OCI-LY3 (cell line): ENCODE measurements around the gene TXNL1.

Source experiments
- H2AFZ ChIP-seq: fragments of 200-600, 300-600 bp; shearing (Covaris generic); 2 replicates; pipeline ENCODE4 v1.6.0; 2014; ENCODE audit warnings: antibody characterized with exemption, low read depth, low read length
- H3K27ac ChIP-seq: fragments of 200-600, 300-600 bp; sonication (generic); 2 replicates; pipeline ENCODE4 v1.5.1; 2014; ENCODE audit warnings: mild to moderate bottlenecking, low read length, moderate library complexity, mixed read lengths
- H3K27me3 ChIP-seq: fragments of 200-600, 300-600 bp; sonication (generic); 2 replicates; pipeline ENCODE4 v1.6.1; 2014; ENCODE audit warnings: low read depth, low read length, mixed read lengths
- H3K36me3 ChIP-seq: fragments of 200-600, 300-600 bp; sonication (generic); replicated peaks from 2 replicates; pipeline ENCODE3; 2014; ENCODE audit warnings: low read depth, low read length, mixed read lengths
- H3K4me1 ChIP-seq: fragments of 300-600, 200-600 bp; sonication (generic); 2 replicates; pipeline ENCODE4 v1.6.1; 2014; ENCODE audit warnings: low read length, mixed read lengths
- H3K4me2 ChIP-seq: fragments of 200-600, 300-600 bp; sonication (generic); 2 replicates; pipeline ENCODE4 v1.6.1; 2014; ENCODE audit warnings: low read length, mixed read lengths
- H3K4me3 ChIP-seq: fragments of 300-600, 200-600 bp; sonication (generic); 2 replicates; pipeline ENCODE4 v1.5.1; 2014; ENCODE audit warnings: antibody characterized with exemption, mild to moderate bottlenecking, low read length, moderate library complexity
- H3K79me2 ChIP-seq: fragments of 300-600, 200-600 bp; shearing (Covaris generic); 2 replicates; pipeline ENCODE4 v1.6.1; 2014; ENCODE audit warnings: mild to moderate bottlenecking, low read length, mixed read lengths
- H3K9ac ChIP-seq: fragments of 300-600, 200-600 bp; shearing (Covaris generic); 2 replicates; pipeline ENCODE4 v1.6.0; 2014; ENCODE audit warnings: mild to moderate bottlenecking, low read length, moderate library complexity
- H3K9me3 ChIP-seq: fragments of 200-600, 300-600 bp; shearing (Covaris generic); 2 replicates; pipeline ENCODE4 v1.6.1; 2014; ENCODE audit warnings: low read length, mixed read lengths; ENCODE audit not compliant: insufficient read depth
- H4K20me1 ChIP-seq: fragments of 200-600, 300-600 bp; sonication (generic); 2 replicates; pipeline ENCODE4 v1.6.1; 2016; ENCODE audit warnings: low read length, mixed read lengths; ENCODE audit not compliant: insufficient read depth
- CTCF ChIP-seq: fragments of 200-600, 300-600 bp; sonication (generic); IDR thresholded peaks from 2 replicates; pipeline ENCODE4 v1.5.1; 2014; ENCODE audit warnings: antibody characterized with exemption, low read length, low read depth
- EZH2phosphoT487 ChIP-seq: fragments of 200-600 bp; shearing (Covaris generic); IDR thresholded peaks from 2 replicates; pipeline ENCODE4 v1.6.1; 2018; ENCODE audit warnings: antibody characterized with exemption, mixed run types, low read depth

Gene TXNL1

DNA sequence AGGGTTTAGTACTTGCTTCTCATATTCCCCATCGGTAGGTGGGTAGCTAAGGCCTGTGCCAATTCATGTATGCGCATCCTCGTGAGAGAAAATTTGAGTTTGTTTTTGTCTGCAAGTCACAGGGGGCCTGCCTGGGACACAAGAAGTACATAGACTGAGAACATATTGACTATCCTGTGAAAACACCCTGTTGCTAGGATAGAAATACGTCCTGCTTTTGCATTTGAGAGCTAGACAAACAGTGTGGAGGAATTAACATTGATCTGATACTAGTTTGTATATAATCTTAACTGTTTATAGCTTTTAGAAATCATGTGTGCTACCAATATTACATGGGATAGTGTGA, 23.6 kb upstream of the TXNL1 start:
- Histone ChIP-seq H3K9me3 (no peaks in the 10 kb centered on the region), H3K36me3 (no peaks in the 10 kb centered on the region), H2AFZ (no peak overlapping the region), H3K79me2 (peaks cover 16% of the 10 kb centered on the region; the same call in 1 of the 2 replicates), H3K27ac (no peak overlapping the region), H3K4me1 (no peaks in the 10 kb centered on the region), H3K4me3 (no peak overlapping the region), H4K20me1 (no peaks in the 10 kb centered on the region), H3K4me2 (no peak overlapping the region), H3K9ac (no peak overlapping the region), H3K27me3 (no peaks in the 10 kb centered on the region)
- no peak for TF ChIP-seq EZH2phosphoT487
- no peak for TF ChIP-seq CTCF

GRCh38 chr18:56661360-56662062, 23.1 kb upstream of the TXNL1 start:
- H3K79me2 ChIP-seq, result peaks cover 16% of the 10 kb centered on the region; the same call in 1 of the 2 replicates
- no peaks in the 10 kb centered on the region for H3K27me3 ChIP-seq
- no peak overlapping the region for H3K27ac ChIP-seq
- H3K9me3 ChIP-seq, result no peaks in the 10 kb centered on the region
- no peak overlapping the region for H3K9ac ChIP-seq
- H3K4me2 ChIP-seq, result no peak overlapping the region
- H3K36me3 ChIP-seq, result no peaks in the 10 kb centered on the region
- H3K4me3 ChIP-seq, result no peak overlapping the region
- H2AFZ ChIP-seq, result no peak overlapping the region
- no peaks in the 10 kb centered on the region for H4K20me1 ChIP-seq
- H3K4me1 ChIP-seq, result no peaks in the 10 kb centered on the region
- TF ChIP-seq EZH2phosphoT487 (no peak), CTCF (no peak)

DNA sequence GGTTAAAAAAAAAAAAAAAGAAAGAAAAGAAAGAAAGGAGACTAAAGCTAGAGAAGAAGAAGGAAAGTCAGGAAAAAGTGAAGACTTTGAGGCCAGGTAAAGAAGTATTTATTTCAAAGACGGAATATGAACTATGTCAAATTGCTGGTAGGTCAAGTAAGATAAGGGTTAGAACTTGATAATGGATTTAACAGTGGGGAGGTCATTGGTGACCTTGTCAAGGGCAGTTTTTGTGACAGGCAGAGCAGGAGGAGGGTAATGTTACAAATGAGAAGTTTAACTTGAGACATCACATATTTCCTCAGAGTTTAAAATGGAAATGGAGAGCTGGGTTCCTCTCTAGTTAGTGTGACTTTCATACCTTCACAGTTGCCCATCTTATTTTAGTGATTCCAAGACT, 22.3 kb upstream of the TXNL1 start:
- Histone ChIP-seq H4K20me1 (no peaks in the 10 kb centered on the region), H3K36me3 (no peaks in the 10 kb centered on the region), H3K27me3 (no peaks in the 10 kb centered on the region), H2AFZ (no peak overlapping the region), H3K4me2 (no peak overlapping the region), H3K4me1 (peaks cover 2% of the 10 kb centered on the region), H3K9ac (no peak overlapping the region), H3K79me2 (peaks cover 21% of the 10 kb centered on the region), H3K9me3 (no peaks in the 10 kb centered on the region), H3K27ac (no peak overlapping the region), H3K4me3 (no peak overlapping the region)
- no peak for TF ChIP-seq CTCF
- TF ChIP-seq EZH2phosphoT487, result no peak

DNA sequence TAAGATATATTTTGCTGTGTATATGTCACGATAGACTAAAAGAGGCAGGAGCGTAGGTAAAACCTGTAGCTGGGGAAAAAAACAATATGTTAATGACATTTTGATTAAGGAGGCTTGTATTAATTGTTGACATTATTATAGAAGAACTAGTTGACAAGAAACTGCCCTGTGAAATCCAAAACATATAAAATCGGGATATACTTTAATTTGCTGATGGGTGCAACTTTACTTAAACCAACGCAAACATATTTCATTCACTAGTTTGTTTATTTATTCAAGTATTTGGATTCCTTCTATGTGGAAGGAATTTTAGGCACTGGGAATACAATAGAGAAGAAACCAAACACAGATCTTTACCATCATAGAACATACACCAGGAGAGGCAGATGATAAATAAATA, 20.7 kb upstream of the TXNL1 start:
- Histone ChIP-seq H3K27ac (no peak overlapping the region), H3K4me1 (peaks cover 6% of the 10 kb centered on the region), H3K4me3 (no peak overlapping the region), H3K9me3 (no peaks in the 10 kb centered on the region), H3K4me2 (no peak overlapping the region), H3K9ac (no peak overlapping the region), H4K20me1 (no peaks in the 10 kb centered on the region), H2AFZ (no peak overlapping the region), H3K36me3 (no peaks in the 10 kb centered on the region), H3K27me3 (no peaks in the 10 kb centered on the region), H3K79me2 (peaks cover 28% of the 10 kb centered on the region)
- TF ChIP-seq EZH2phosphoT487, result no peak
- no peak for TF ChIP-seq CTCF
